HUES6 (cell line): ENCODE measurements around the gene RAB18.
"Not testable (repeated sequence)": the region's sequence is repeated elsewhere in the genome, so short reads cannot be mapped to it uniquely, and the experiment has no call there.

Experiments used
- H3K27ac ChIP-seq: 2 replicates; pipeline ENCODE4 v1.7.0; 2013; ENCODE audit warnings: low read depth, mild to moderate bottlenecking, low read length, inconsistent platforms
- H3K27me3 ChIP-seq: 2 replicates; pipeline ENCODE4 v1.6.1; 2013; ENCODE audit warnings: low read length; ENCODE audit not compliant: control insufficient read depth, insufficient read depth
- H3K36me3 ChIP-seq: 2 replicates; pipeline ENCODE4 v1.6.1; 2013; ENCODE audit warnings: low read length; ENCODE audit not compliant: control insufficient read depth, insufficient read depth
- H3K4me1 ChIP-seq: 2 replicates; pipeline ENCODE4 v1.6.1; 2013; ENCODE audit warnings: low read length; ENCODE audit not compliant: control insufficient read depth, insufficient read depth
- H3K4me3 ChIP-seq: 2 replicates; pipeline ENCODE4 v1.5.1; 2013; ENCODE audit warnings: low read depth, low read length
- H3K9ac ChIP-seq: one replicate; pipeline ENCODE4 v1.6.1; 2013; ENCODE audit warnings: mild to moderate bottlenecking, low read length
- H3K9me3 ChIP-seq: 2 replicates; pipeline ENCODE4 v1.6.1; 2013; ENCODE audit warnings: low read depth, low read length; ENCODE audit not compliant: control insufficient read depth, insufficient read depth

Gene RAB18

GRCh38 chr10:27569946-27570345 lies 65.8 kb downstream of the RAB18 start:
- Histone ChIP-seq H3K27me3 (no peaks in the 10 kb centered on the region), H3K36me3 (no peaks in the 10 kb centered on the region), H3K4me3 (no peak overlapping the region), H3K9me3 (0 out of 2 replicates have a peak, but pooled peaks cover 4% of the 10 kb centered on the region), H3K27ac (no peak overlapping the region), H3K9ac (no peak overlapping the region), H3K4me1 (no peaks in the 10 kb centered on the region)

GRCh38 chr10:27577038-27577437 lies 72.9 kb downstream of the RAB18 start:
- not testable (repeated sequence) for H3K27me3 ChIP-seq, H3K9me3 ChIP-seq, H3K9ac ChIP-seq, H3K4me1 ChIP-seq, H3K4me3 ChIP-seq, H3K36me3 ChIP-seq, H3K27ac ChIP-seq

GRCh38 chr10:27578316-27578715 lies 74.2 kb downstream of the RAB18 start:
- Histone ChIP-seq H3K36me3 (no peaks in the 10 kb centered on the region), H3K4me3 (no peak overlapping the region), H3K9ac (no peak overlapping the region), H3K27ac (no peak overlapping the region), H3K27me3 (no peaks in the 10 kb centered on the region), H3K4me1 (no peaks in the 10 kb centered on the region), H3K9me3 (no peaks in the 10 kb centered on the region)

GRCh38 chr10:27581225-27581624 lies 77.1 kb downstream of the RAB18 start:
- no peak overlapping the region for H3K27ac ChIP-seq
- no peaks in the 10 kb centered on the region for H3K27me3 ChIP-seq
- H3K4me3 ChIP-seq = no peak overlapping the region
- no peaks in the 10 kb centered on the region for H3K9me3 ChIP-seq
- no peaks in the 10 kb centered on the region for H3K4me1 ChIP-seq
- H3K36me3 ChIP-seq = no peaks in the 10 kb centered on the region
- H3K9ac ChIP-seq = no peak overlapping the region

GRCh38 chr10:27584302-27584701 lies 80.2 kb downstream of the RAB18 start:
- Histone ChIP-seq H3K27ac (no peak overlapping the region), H3K4me3 (no peak overlapping the region), H3K9ac (no peak overlapping the region), H3K27me3 (no peaks in the 10 kb centered on the region), H3K9me3 (no peaks in the 10 kb centered on the region), H3K36me3 (no peaks in the 10 kb centered on the region), H3K4me1 (no peaks in the 10 kb centered on the region)
